HCT116 (cell line): Measurements from ENCODE around the gene GATAD2A. TPM values are rescaled to one million over a fixed set of nuclear protein-coding genes. Genes with fewer than 3 reads are reported as not detected.

Experiments used
- ATAC-seq: fragments of 200-7000 bp; cut with Tn5 transposase; 2 replicates; pipeline ENCODE4 v1.9.1; 2020; ENCODE audit warnings: mild to moderate bottlenecking, moderate library complexity
- BruUV-seq: library from RNA; stranded (reverse); fragments of 400-500 nt; replicated peaks from 2 replicates; lab custom pipeline; 2021; lab: Mats Ljungman, UMichigan
- CTCF ChIA-PET: fragments of 300-600 bp; sonication (Branson Sonifier 250); formaldehyde crosslinking; loops from one replicate; lab custom pipeline; 2021; ENCODE audit warnings: antibody characterized with exemption; lab: Charles Lee
- POLR2A ChIA-PET: fragments of 300-600, 350-600 bp; sonication (Branson Sonifier 250); formaldehyde crosslinking; loops from one replicate; lab custom pipeline; 2021; ENCODE audit warnings: antibody characterized with exemption; lab: Charles Lee
- RAD21 ChIA-PET, 2 experiments: fragments of 300-600 bp; sonication (Branson Sonifier 250); formaldehyde crosslinking; loops; one replicate each; lab custom pipeline; 2023; ENCODE audit warnings: low total read pairs in 2 of 2; ENCODE audit not compliant: uncharacterized antibody in 2 of 2, unreplicated experiment in 2 of 2, low non-redundant PET in 1 of 2; lab: Charles Lee
- DNase-seq: peaks from one replicate; pipeline ENCODE4 v3.0.0-alpha.2; 2010; ENCODE audit warnings: low read depth, low spot score
- H2AFZ ChIP-seq: fragments of 200-600 bp; shearing (Covaris generic), sonication (generic); 2 replicates; pipeline ENCODE4 v1.6.1; 2017; ENCODE audit warnings: low read depth, mixed run types, mixed read lengths, antibody characterized with exemption, low read length; ENCODE audit not compliant: poor library complexity, severe bottlenecking
- H3K27ac ChIP-seq: 2 replicates; pipeline ENCODE4 v1.5.1; 2012; ENCODE audit warnings: low read depth, low read length
- H3K27me3 ChIP-seq: fragments of 200-600 bp; sonication (generic); 2 replicates; pipeline ENCODE4 v1.6.1; 2016; ENCODE audit warnings: mixed run types, low read length, mixed read lengths; ENCODE audit not compliant: insufficient read depth
- H3K36me3 ChIP-seq, 2 experiments: fragments of 200-500 bp in 1 of 2; fragments of 200-600 bp in 1 of 2; sonication (Bioruptor generic) in 1 of 2; sonication (generic) in 1 of 2; 2 replicates each; pipeline versions ENCODE4 v1.5.1 to v1.6.1; 2014 to 2016; ENCODE audit warnings: low read length in 2 of 2, inconsistent platforms in 1 of 2, mixed read lengths in 1 of 2, mixed run types in 1 of 2; ENCODE audit not compliant: insufficient read depth in 2 of 2, control insufficient read depth in 1 of 2
- H3K4me1 ChIP-seq, 2 experiments: fragments of 200-600 bp in 1 of 2; sonication (generic) in 1 of 2; 2 replicates each; pipeline versions ENCODE4 v1.5.1 to v1.6.1; 2012 to 2017; ENCODE audit warnings: low read length in 2 of 2, inconsistent platforms in 1 of 2, mild to moderate bottlenecking in 1 of 2, mixed read lengths in 1 of 2, mixed run types in 1 of 2, moderate library complexity in 1 of 2; ENCODE audit not compliant: insufficient read depth in 2 of 2, control insufficient read depth in 1 of 2
- H3K4me2 ChIP-seq: fragments of 200-600 bp; sonication (generic); 2 replicates; pipeline ENCODE4 v1.6.1; 2017; ENCODE audit warnings: mixed run types, low read length, mixed read lengths
- H3K4me3 ChIP-seq, 2 experiments: fragments of 200-600 bp in 1 of 2; sonication (generic) in 1 of 2; replicated peaks in 1 of 2; 2 replicates each; pipeline ENCODE4 v1.5.1; 2011 to 2016; ENCODE audit warnings: low read length in 2 of 2, control low read depth in 1 of 2, low read depth in 1 of 2, mild to moderate bottlenecking in 1 of 2, mixed read lengths in 1 of 2, mixed run types in 1 of 2
- H3K79me2 ChIP-seq: fragments of 200-600 bp; sonication (generic); 2 replicates; pipeline ENCODE4 v1.6.1; 2017; ENCODE audit warnings: mild to moderate bottlenecking, mixed run types, low read length, moderate library complexity, mixed read lengths; ENCODE audit not compliant: insufficient read depth
- H3K9ac ChIP-seq: fragments of 200-600 bp; sonication (generic); 2 replicates; pipeline ENCODE4 v1.6.1; 2016; ENCODE audit warnings: low read length, mixed read lengths
- H3K9me2 ChIP-seq: fragments of 200-600 bp; sonication (generic), shearing (Covaris generic); 2 replicates; pipeline ENCODE4 v1.6.1; 2017; ENCODE audit warnings: mixed run types, mild to moderate bottlenecking, moderate library complexity; ENCODE audit not compliant: insufficient read depth
- H3K9me3 ChIP-seq, 2 experiments: fragments of 200-500 bp in 1 of 2; fragments of 200-600 bp in 1 of 2; sonication (Bioruptor generic) in 1 of 2; sonication (generic) in 1 of 2; 2 replicates each; pipeline ENCODE4 v1.6.1; 2014 to 2017; ENCODE audit warnings: low read length in 2 of 2, mixed read lengths in 2 of 2, inconsistent platforms in 1 of 2, low read depth in 1 of 2, mild to moderate bottlenecking in 1 of 2, mixed run types in 1 of 2, moderate library complexity in 1 of 2; ENCODE audit not compliant: control insufficient read depth in 1 of 2, insufficient read depth in 1 of 2
- H4K20me1 ChIP-seq: fragments of 200-600 bp; sonication (generic), shearing (Covaris generic); 2 replicates; pipeline ENCODE4 v1.6.1; 2017; ENCODE audit warnings: mixed run types, mild to moderate bottlenecking, moderate library complexity; ENCODE audit not compliant: insufficient read depth
- ATF3 ChIP-seq: IDR thresholded peaks from 2 replicates; pipeline ENCODE4 v1.6.1; 2012
- CBX3 ChIP-seq: IDR thresholded peaks from 2 replicates; pipeline ENCODE4 v1.6.1; 2012; ENCODE audit warnings: low read depth
- CEBPB ChIP-seq: IDR thresholded peaks from 2 replicates; pipeline ENCODE4 v1.6.1; 2012; ENCODE audit warnings: low read depth
- EGR1 ChIP-seq: IDR thresholded peaks from 2 replicates; pipeline ENCODE4 v1.6.1; 2012; ENCODE audit warnings: low read depth
- ELF1 ChIP-seq: IDR thresholded peaks from 2 replicates; pipeline ENCODE4 v1.6.1; 2012; ENCODE audit warnings: low read depth, borderline replicate concordance
- EZH2 ChIP-seq: fragments of 200-600 bp; sonication (generic); IDR thresholded peaks from 2 replicates; pipeline ENCODE4 v1.6.1; 2017; ENCODE audit warnings: antibody characterized with exemption, mixed run types
- EZH2phosphoT487 ChIP-seq: fragments of 200-600 bp; IDR thresholded peaks from 2 replicates; pipeline ENCODE4 v1.6.1; 2018; ENCODE audit warnings: antibody characterized with exemption, borderline replicate concordance
- FOSL1 ChIP-seq: IDR thresholded peaks from 2 replicates; pipeline ENCODE4 v1.6.1; 2012; ENCODE audit warnings: low read depth
- JUND ChIP-seq: IDR thresholded peaks from 2 replicates; pipeline ENCODE4 v1.6.1; 2012
- POLR2A ChIP-seq: IDR thresholded peaks from 2 replicates; pipeline ENCODE4 v1.7.0; 2011; ENCODE audit warnings: borderline replicate concordance; ENCODE audit not compliant: insufficient read depth, insufficient read length; ENCODE audit errors: extremely low read depth
- POLR2AphosphoS5 ChIP-seq: IDR thresholded peaks from 2 replicates; pipeline ENCODE4 v1.6.1; 2011; ENCODE audit warnings: mild to moderate bottlenecking, low read depth, low read length, moderate library complexity
- RAD21 ChIP-seq: IDR thresholded peaks from 2 replicates; pipeline ENCODE4 v1.6.1; 2012; ENCODE audit warnings: low read depth, mild to moderate bottlenecking
- REST ChIP-seq: IDR thresholded peaks from 2 replicates; pipeline ENCODE4 v1.6.1; 2012; ENCODE audit warnings: low read depth
- SIN3A ChIP-seq: IDR thresholded peaks from 2 replicates; pipeline ENCODE4 v1.6.1; 2012; ENCODE audit warnings: low read depth
- SRF ChIP-seq: IDR thresholded peaks from 2 replicates; pipeline ENCODE4 v1.6.1; 2012; ENCODE audit warnings: low read depth
- TCF7L2 ChIP-seq: IDR thresholded peaks from 2 replicates; pipeline ENCODE4 v1.7.0; 2011; ENCODE audit warnings: borderline replicate concordance, inconsistent platforms; ENCODE audit not compliant: insufficient read depth, insufficient read length; ENCODE audit errors: extremely low read depth
- YY1 ChIP-seq: IDR thresholded peaks from 2 replicates; pipeline ENCODE4 v1.6.1; 2011; ENCODE audit warnings: low read length, low read depth, moderate library complexity, mild to moderate bottlenecking; ENCODE audit not compliant: insufficient replicate concordance; ENCODE audit errors: extremely low read depth
- ZFX ChIP-seq: fragments of 450-650 bp; IDR thresholded peaks from 2 replicates; pipeline ENCODE4 v1.6.1; 2017
- ZNF274 ChIP-seq: fragments of 200-500 bp; sonication (Bioruptor generic); IDR thresholded peaks from 2 replicates; pipeline ENCODE4 v1.6.1; 2014; ENCODE audit warnings: mild to moderate bottlenecking, low read depth, low read length, inconsistent platforms
- intact Hi-C: fragments of 100-400 bp; cut with micrococcal nuclease; formaldehyde crosslinking; loops from 2 replicates; pipeline ENCODE4 v1.10.0; 2022
- total RNA-seq: library from RNA; stranded (reverse); gene quantifications from one replicate; pipeline ENCODE4 v1.2.1, GENCODE V29; 2021; ENCODE audit not compliant: unreplicated experiment
- TF ChIP-seq, protein P1 (sequence below): IDR thresholded peaks from 2 replicates; pipeline ENCODE4 v1.6.1; 2012
- TF ChIP-seq, protein P2 (sequence below), 3 experiments: fragments of 200-600 bp in 1 of 3; sonication (generic) in 1 of 3; IDR thresholded peaks in 2 of 3; conservative IDR thresholded peaks in 1 of 3; 2 replicates each; pipeline ENCODE4 v1.5.1; 2012 to 2017; ENCODE audit warnings: low read depth in 2 of 3, low read length in 2 of 3, antibody characterized with exemption in 1 of 3, borderline replicate concordance in 1 of 3, control low read depth in 1 of 3, mild to moderate bottlenecking in 1 of 3, mixed read lengths in 1 of 3, mixed run types in 1 of 3, moderate library complexity in 1 of 3; ENCODE audit not compliant: insufficient read depth in 1 of 3

GATAD2A gene
- total RNA-seq, 1 experiment from 2014 or later = 130 TPM

GRCh38 chr19:19366434-19367396 is 38.8 kb upstream of the GATAD2A start:
- peaks cover 27 to 46% of the 10 kb centered on the region in 2 experiments for H3K4me1 ChIP-seq
- peak overlapping the region; percentile 22 to 53 for H3K4me3 ChIP-seq
- peak overlapping the region; percentile 81 for H3K27ac ChIP-seq
- intact Hi-C loops = loop anchor here (1.0 to 2.0 kb wide), 2 partner anchors 40 to 124 kb away; no protein-coding TSS in a partner anchor
- no peaks in the 10 kb centered on the region for H3K79me2 ChIP-seq
- BruUV-seq = no TSS peak
- ChIA-PET POLR2A (interaction anchor here (1.5 to 1.6 kb wide), 2 partner anchors 8 to 124 kb away, joined by 4 to 5 read pairs; no protein-coding TSS in a partner anchor), CTCF (interaction anchor here (0.6 to 4.4 kb wide), 6 partner anchors 8 to 123 kb away, joined by 3 to 40 read pairs (median 4); partner anchors contain the start of gene GATAD2A), RAD21 (interaction anchor here (0.5 to 2.0 kb wide), 6 partner anchors 11 to 146 kb away, joined by 3 to 5 read pairs (median 4); no protein-coding TSS in a partner anchor)
- H3K9me3 ChIP-seq = no peaks in the 10 kb centered on the region
- H3K4me2 ChIP-seq = peak overlapping the region; percentile 83
- DNase-seq = peak; percentile 95
- ATAC-seq = peak; percentile 88
- peak overlapping the region; percentile 60 for H3K9ac ChIP-seq
- no peaks in the 10 kb centered on the region for H3K27me3 ChIP-seq
- H2AFZ ChIP-seq = peak overlapping the region; percentile 43
- H3K9me2 ChIP-seq = no peaks in the 10 kb centered on the region
- H3K36me3 ChIP-seq = no peaks in the 10 kb centered on the region
- H4K20me1 ChIP-seq = no peaks in the 10 kb centered on the region
- no peak for TF ChIP-seq EZH2
- no peak for TF ChIP-seq ELF1
- TF ChIP-seq, protein P1, sequence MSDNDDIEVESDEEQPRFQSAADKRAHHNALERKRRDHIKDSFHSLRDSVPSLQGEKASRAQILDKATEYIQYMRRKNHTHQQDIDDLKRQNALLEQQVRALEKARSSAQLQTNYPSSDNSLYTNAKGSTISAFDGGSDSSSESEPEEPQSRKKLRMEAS = peak; percentile 66
- TF ChIP-seq YY1 = peak; percentile 79
- no peak for TF ChIP-seq ZNF274
- TF ChIP-seq, protein P2, sequence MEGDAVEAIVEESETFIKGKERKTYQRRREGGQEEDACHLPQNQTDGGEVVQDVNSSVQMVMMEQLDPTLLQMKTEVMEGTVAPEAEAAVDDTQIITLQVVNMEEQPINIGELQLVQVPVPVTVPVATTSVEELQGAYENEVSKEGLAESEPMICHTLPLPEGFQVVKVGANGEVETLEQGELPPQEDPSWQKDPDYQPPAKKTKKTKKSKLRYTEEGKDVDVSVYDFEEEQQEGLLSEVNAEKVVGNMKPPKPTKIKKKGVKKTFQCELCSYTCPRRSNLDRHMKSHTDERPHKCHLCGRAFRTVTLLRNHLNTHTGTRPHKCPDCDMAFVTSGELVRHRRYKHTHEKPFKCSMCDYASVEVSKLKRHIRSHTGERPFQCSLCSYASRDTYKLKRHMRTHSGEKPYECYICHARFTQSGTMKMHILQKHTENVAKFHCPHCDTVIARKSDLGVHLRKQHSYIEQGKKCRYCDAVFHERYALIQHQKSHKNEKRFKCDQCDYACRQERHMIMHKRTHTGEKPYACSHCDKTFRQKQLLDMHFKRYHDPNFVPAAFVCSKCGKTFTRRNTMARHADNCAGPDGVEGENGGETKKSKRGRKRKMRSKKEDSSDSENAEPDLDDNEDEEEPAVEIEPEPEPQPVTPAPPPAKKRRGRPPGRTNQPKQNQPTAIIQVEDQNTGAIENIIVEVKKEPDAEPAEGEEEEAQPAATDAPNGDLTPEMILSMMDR (IDR thresholded peaks at IDR 0.05 in 2 of 3, conservative IDR thresholded peaks at IDR 0.05 in 1 of 3; ENCODE audit: borderline replicate concordance in 1 of 3, insufficient read depth in 1 of 3, low read depth in 2 of 3, low read length in 2 of 3) = peak; percentile 94 to 99 (median 99)
- TF ChIP-seq EGR1 = peak; percentile 67
- TF ChIP-seq ZFX = no peak
- TF ChIP-seq REST = no peak
- TF ChIP-seq CEBPB = no peak
- TF ChIP-seq TCF7L2 = peak; percentile 52
- TF ChIP-seq SRF = no peak
- no peak for TF ChIP-seq JUND
- no peak for TF ChIP-seq ATF3
- no peak for TF ChIP-seq EZH2phosphoT487
- TF ChIP-seq POLR2AphosphoS5 = peak; percentile 55
- TF ChIP-seq POLR2A = no peak
- TF ChIP-seq SIN3A = no peak
- TF ChIP-seq RAD21 = peak; percentile 99
- no peak for TF ChIP-seq FOSL1
- TF ChIP-seq CBX3 = peak; percentile 77
